Esophagus squamous epithelium (tissue), 5 donors: ENCODE results near the gene CCBE1. TPM values are rescaled to one million over a fixed set of nuclear protein-coding genes. Genes with fewer than 3 reads are reported as not detected.

Source experiments
- DNase-seq: peaks from one replicate; lab custom pipeline; 2025; lab: John Stamatoyannopoulos, UW
- H3K27ac ChIP-seq, 4 donors: fragments of 200-600 bp; sonication (generic); one replicate each; pipeline ENCODE4 v1.5.1; 2016 to 2019; ENCODE audit warnings: mild to moderate bottlenecking in 1 of 4
- H3K27me3 ChIP-seq, 4 donors: fragments of 200-600 bp; sonication (generic); 1 replicate in 3 of 4; 2 replicates in 1 of 4; pipeline versions ENCODE4 v1.5.1 to v1.6.0; 2017 to 2021; ENCODE audit warnings: antibody characterized with exemption in 1 of 4
- H3K36me3 ChIP-seq, 3 donors: fragments of 200-600 bp; sonication (generic); one replicate each; pipeline ENCODE4 v1.5.1; 2016 to 2019
- H3K4me1 ChIP-seq, 3 donors: fragments of 200-600 bp; sonication (generic); one replicate each; pipeline ENCODE4 v1.5.1; 2017 to 2019
- H3K4me3 ChIP-seq, 4 donors: fragments of 200-600 bp; sonication (generic); 1 replicate in 3 of 4; 2 replicates in 1 of 4; pipeline ENCODE4 v1.5.1; 2016 to 2019; ENCODE audit warnings: mild to moderate bottlenecking in 2 of 4, moderate library complexity in 1 of 4
- H3K9me3 ChIP-seq, 3 donors: fragments of 200-600 bp; sonication (generic); one replicate each; pipeline ENCODE4 v1.5.1; 2016 to 2019
- CTCF ChIP-seq, 6 experiments: fragments of 450-650 bp in 4 of 6; fragments of 200-600 bp in 2 of 6; sonication (generic) in 2 of 6; IDR thresholded peaks; one replicate each; pipeline ENCODE4 v1.5.1; 2016 to 2019; ENCODE audit warnings: antibody characterized with exemption in 6 of 6, mild to moderate bottlenecking in 4 of 6, moderate library complexity in 4 of 6
- POLR2A ChIP-seq, 4 donors: fragments of 450-650 bp; IDR thresholded peaks; one replicate each; pipeline ENCODE4 v1.6.1; 2017; ENCODE audit warnings: antibody characterized with exemption in 4 of 4, mild to moderate bottlenecking in 4 of 4, moderate library complexity in 3 of 4
- WGBS, 2 donors: methylation state at CpG; one replicate each; pipeline ENCODE4 v1.1.5; 2018; 5-methylcytosine and 5-hydroxymethylcytosine counted together
- intact Hi-C: fragments of 100-400 bp; cut with DNase I; formaldehyde crosslinking; loops from one replicate; pipeline ENCODE4 v1.15.0; 2022
- total RNA-seq, 4 donors: library from RNA; depleted of rRNA; stranded (reverse); fragments of >200 nt; gene quantifications; one replicate each; pipeline ENCODE4 v1.1.0, GENCODE V29; 2016
- donor health status: DM: yes; HTN: yes; CAD: no.

The CCBE1 gene
- total RNA-seq, 4 donors from 2014 or later, result 0.34 to 4.6 (median 1.3) TPM

DNA sequence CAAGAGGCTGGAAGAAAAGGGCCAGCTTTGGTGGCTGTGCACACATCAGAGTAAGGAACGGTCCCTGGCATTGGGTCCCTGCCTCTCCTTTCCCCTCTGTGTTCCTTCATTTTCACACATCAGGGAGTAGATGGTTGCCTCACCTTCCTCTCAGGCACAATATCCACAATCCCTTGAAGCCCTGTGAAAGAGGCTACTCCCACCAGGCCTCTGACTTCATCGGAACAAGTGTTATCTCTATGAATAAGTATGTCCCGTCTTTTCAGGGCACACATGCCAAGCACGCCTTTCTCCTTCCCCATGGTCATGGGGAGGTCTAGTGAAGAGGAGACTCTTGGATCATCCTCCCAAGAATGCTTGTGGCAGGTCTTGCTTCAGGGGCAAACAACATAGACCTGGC lies 277.0 kb downstream of the CCBE1 start:
- H3K4me1 ChIP-seq, result no peaks in the 10 kb centered on the region
- no peak for DNase-seq
- intact Hi-C loops, result no loop called here
- no peak for TF ChIP-seq CTCF (IDR thresholded peaks at IDR 0.05)
- TF ChIP-seq POLR2A (IDR thresholded peaks at IDR 0.05), result no peak
- no peak overlapping the region for H3K4me3 ChIP-seq
- 84 to 93% methylated on average over 3 to 4 of the region's 4 CpGs for WGBS, 2 donors
- H3K36me3 ChIP-seq, result no peaks in the 10 kb centered on the region
- no peak overlapping the region for H3K27ac ChIP-seq
- no peaks in the 10 kb centered on the region for H3K9me3 ChIP-seq
- H3K27me3 ChIP-seq, result peaks cover 0 to 15% (median 0%) of the 10 kb centered on the region in 4 donors

DNA sequence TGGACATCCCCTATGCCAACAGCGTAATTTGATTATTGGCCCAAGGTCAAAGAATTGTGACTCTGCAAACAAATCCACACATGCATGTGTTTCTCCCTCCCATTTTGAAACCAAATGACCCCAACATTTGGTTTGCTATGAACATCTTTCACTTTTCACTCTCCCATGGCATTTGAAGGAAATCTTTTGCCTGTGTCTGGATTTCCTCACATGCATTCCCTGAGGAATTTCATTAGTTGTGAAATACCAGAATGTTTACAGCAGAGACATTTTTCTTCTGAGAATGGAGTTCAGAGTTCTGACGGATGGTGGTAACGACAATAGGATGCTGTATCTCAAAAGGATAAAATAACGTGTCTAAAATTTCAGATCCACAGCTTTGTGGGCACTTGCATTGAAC lies 277.8 kb downstream of the CCBE1 start:
- Histone ChIP-seq H3K27ac (no peak overlapping the region), H3K4me3 (no peak overlapping the region), H3K36me3 (no peaks in the 10 kb centered on the region), H3K27me3 (peaks cover 0 to 21% (median 0%) of the 10 kb centered on the region in 4 donors), H3K4me1 (no peaks in the 10 kb centered on the region), H3K9me3 (no peaks in the 10 kb centered on the region)
- 38 to 40% methylated on average over 2 to 4 of the region's 4 CpGs for WGBS, 2 donors
- TF ChIP-seq POLR2A (IDR thresholded peaks at IDR 0.05) (no peak), CTCF (IDR thresholded peaks at IDR 0.05) (no peak)
- intact Hi-C loops, result no loop called here
- DNase-seq, result no peak

GRCh38 chr18:59416818-59417217 lies 280.4 kb downstream of the CCBE1 start:
- H3K4me3 ChIP-seq, result no peak overlapping the region
- WGBS, 2 donors, result 90 to 100% methylated on average over 1 of the region's 1 CpG
- intact Hi-C loops, result no loop called here
- no peak for TF ChIP-seq POLR2A (IDR thresholded peaks at IDR 0.05)
- no peak for TF ChIP-seq CTCF (IDR thresholded peaks at IDR 0.05)
- no peaks in the 10 kb centered on the region for H3K9me3 ChIP-seq
- H3K27ac ChIP-seq, result no peak overlapping the region
- no peak for DNase-seq
- H3K27me3 ChIP-seq, result peaks cover 0 to 21% (median 0%) of the 10 kb centered on the region in 4 donors
- no peaks in the 10 kb centered on the region for H3K36me3 ChIP-seq
- H3K4me1 ChIP-seq, result no peaks in the 10 kb centered on the region

GRCh38 chr18:59414111-59414653 lies 283.0 kb downstream of the CCBE1 start:
- intact Hi-C loops, result no loop called here
- Histone ChIP-seq H3K4me3 (no peak overlapping the region), H3K4me1 (no peaks in the 10 kb centered on the region), H3K27ac (no peak overlapping the region), H3K36me3 (no peaks in the 10 kb centered on the region), H3K9me3 (no peaks in the 10 kb centered on the region), H3K27me3 (peaks cover 0 to 7% (median 0%) of the 10 kb centered on the region in 4 donors)
- TF ChIP-seq POLR2A (IDR thresholded peaks at IDR 0.05), result no peak
- 76 to 81% methylated on average over 8 of the region's 8 CpGs for WGBS, 2 donors
- no peak for DNase-seq

DNA sequence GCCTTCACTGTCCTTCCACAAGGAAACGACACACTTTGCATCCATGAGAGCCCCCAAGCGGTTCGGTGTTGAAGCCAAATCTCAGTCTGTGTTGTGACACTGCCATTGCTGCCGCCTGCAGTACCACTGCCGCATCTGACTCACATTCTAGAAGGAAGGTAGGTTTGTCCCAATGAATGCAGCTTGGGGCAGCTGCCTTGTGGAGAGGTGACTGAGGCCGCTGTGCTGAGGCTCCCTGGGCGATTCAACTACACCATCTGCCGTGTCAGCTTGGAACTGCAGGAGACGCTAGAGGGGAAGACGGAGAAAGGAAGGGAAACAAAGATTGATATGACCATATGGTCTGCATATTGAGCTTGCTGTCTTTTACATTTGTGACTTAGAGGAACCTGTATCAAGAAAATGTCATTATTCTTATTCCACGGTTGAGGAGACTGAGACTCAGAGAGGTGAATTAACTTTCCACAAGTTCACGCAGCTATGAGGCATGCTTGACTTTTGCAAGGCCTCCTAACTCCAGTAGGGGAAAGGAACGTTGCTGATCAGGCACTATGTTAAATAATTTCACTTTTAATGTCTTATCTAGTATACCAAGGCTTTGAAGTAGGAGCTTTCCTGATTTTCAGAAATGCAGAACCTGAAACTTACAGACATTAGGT lies 294.7 kb downstream of the CCBE1 start:
- no peaks in the 10 kb centered on the region for H3K27me3 ChIP-seq
- WGBS, 2 donors, result 21 to 27% methylated on average over 7 to 12 of the region's 13 CpGs
- no peak overlapping the region for H3K4me3 ChIP-seq
- H3K27ac ChIP-seq, result no peak overlapping the region
- intact Hi-C loops, result loop anchor here (2.0 to 5.0 kb wide), 2 partner anchors 94 to 150 kb away; no protein-coding TSS in a partner anchor
- TF ChIP-seq CTCF (IDR thresholded peaks at IDR 0.05) (peak; percentile 66 to 94 (median 87)), POLR2A (IDR thresholded peaks at IDR 0.05) (no peak)
- H3K9me3 ChIP-seq, result no peaks in the 10 kb centered on the region
- no peaks in the 10 kb centered on the region for H3K36me3 ChIP-seq
- no peaks in the 10 kb centered on the region for H3K4me1 ChIP-seq
- no peak for DNase-seq
